HG02884 (cell line): Measurements from ENCODE around the gene ID2.

ENCODE experiments used
- ATAC-seq: cut with Tn5 transposase; IDR thresholded peaks from one replicate; pipeline ENCODE4 v1.9.1; 2021; ENCODE audit warnings: mild to moderate bottlenecking, moderate library complexity; ENCODE audit not compliant: unreplicated experiment

ID2 gene

GRCh38 chr2:8682719-8683667 is 1.1 kb downstream of the ID2 start:
- ATAC-seq: no peak

- ATAC-seq: no peak
Measured at GRCh38 chr2:8684540-8684877, 2.7 kb downstream of the ID2 start.

GRCh38 chr2:8684878-8685696 is 3.2 kb downstream of the ID2 start:
- no peak for ATAC-seq

- no peak for ATAC-seq
Measured at GRCh38 chr2:8685697-8686358, 4.0 kb downstream of the ID2 start.

- no peak for ATAC-seq
Measured at GRCh38 chr2:8691859-8692437, 10.1 kb downstream of the ID2 start.

GRCh38 chr2:8692783-8693156 is 10.9 kb downstream of the ID2 start:
- ATAC-seq: no peak

GRCh38 chr2:8693157-8693821 is 11.4 kb downstream of the ID2 start:
- no peak for ATAC-seq

- no peak for ATAC-seq
Measured at GRCh38 chr2:8694737-8695136, 12.9 kb downstream of the ID2 start.

- no peak for ATAC-seq
Measured at GRCh38 chr2:8697190-8697589, 15.3 kb downstream of the ID2 start.

GRCh38 chr2:8699839-8700238 is 18.0 kb downstream of the ID2 start:
- ATAC-seq: no peak

GRCh38 chr2:8701681-8702379 is 20.0 kb downstream of the ID2 start:
- no peak for ATAC-seq

- no peak for ATAC-seq
Measured at GRCh38 chr2:8704906-8705305, 23.1 kb downstream of the ID2 start.

GRCh38 chr2:8709611-8710010 is 27.8 kb downstream of the ID2 start:
- no peak for ATAC-seq

GRCh38 chr2:8710951-8711350 is 29.1 kb downstream of the ID2 start:
- ATAC-seq: no peak

GRCh38 chr2:8714283-8714682 is 32.4 kb downstream of the ID2 start:
- no peak for ATAC-seq

- no peak for ATAC-seq
Measured at GRCh38 chr2:8714971-8715370, 33.1 kb downstream of the ID2 start.

GRCh38 chr2:8719528-8719927 is 37.7 kb downstream of the ID2 start:
- ATAC-seq: no peak

- ATAC-seq: no peak
Measured at GRCh38 chr2:8720741-8721140, 38.9 kb downstream of the ID2 start.

- ATAC-seq: no peak
Measured at GRCh38 chr2:8721410-8721809, 39.6 kb downstream of the ID2 start.

GRCh38 chr2:8722986-8723385 is 41.1 kb downstream of the ID2 start:
- no peak for ATAC-seq
